Measurements from ENCODE around the gene AGRN.

The AGRN gene

DNA sequence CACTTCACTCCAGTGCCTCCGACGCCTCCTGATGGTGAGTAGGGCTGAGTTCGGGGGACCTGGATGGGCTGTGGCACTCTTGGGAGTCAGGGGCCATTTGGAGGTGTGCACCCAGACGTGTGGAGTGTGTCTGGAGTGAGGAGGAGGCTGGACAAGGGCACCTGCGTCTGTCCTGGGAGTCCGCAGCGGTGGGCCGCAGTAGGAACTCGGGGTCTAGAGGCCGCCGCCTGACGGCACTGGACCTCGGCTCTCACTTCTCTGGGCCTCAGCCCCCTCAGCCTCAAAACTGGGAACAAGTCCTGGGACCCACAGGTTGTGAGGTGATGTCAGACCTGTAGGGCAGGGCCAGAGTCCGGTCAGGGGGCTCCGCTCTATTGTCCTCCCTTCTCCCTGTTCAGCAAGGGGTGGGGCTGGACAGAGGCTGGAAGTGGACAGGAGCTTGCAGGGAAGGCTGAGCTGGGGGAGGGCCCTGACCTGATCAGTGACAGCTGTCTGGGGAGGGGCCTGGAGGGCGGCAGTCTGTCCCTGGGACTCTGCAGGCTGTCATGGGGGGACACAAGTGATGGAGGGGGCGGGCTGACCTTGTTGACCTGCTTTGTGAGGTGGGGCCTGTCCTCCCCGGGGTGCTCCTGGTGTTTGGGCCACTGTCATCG lies 15.5 kb downstream of the AGRN start:
- no peak for DNase-seq (ENCODE audit: low spot score)

DNA sequence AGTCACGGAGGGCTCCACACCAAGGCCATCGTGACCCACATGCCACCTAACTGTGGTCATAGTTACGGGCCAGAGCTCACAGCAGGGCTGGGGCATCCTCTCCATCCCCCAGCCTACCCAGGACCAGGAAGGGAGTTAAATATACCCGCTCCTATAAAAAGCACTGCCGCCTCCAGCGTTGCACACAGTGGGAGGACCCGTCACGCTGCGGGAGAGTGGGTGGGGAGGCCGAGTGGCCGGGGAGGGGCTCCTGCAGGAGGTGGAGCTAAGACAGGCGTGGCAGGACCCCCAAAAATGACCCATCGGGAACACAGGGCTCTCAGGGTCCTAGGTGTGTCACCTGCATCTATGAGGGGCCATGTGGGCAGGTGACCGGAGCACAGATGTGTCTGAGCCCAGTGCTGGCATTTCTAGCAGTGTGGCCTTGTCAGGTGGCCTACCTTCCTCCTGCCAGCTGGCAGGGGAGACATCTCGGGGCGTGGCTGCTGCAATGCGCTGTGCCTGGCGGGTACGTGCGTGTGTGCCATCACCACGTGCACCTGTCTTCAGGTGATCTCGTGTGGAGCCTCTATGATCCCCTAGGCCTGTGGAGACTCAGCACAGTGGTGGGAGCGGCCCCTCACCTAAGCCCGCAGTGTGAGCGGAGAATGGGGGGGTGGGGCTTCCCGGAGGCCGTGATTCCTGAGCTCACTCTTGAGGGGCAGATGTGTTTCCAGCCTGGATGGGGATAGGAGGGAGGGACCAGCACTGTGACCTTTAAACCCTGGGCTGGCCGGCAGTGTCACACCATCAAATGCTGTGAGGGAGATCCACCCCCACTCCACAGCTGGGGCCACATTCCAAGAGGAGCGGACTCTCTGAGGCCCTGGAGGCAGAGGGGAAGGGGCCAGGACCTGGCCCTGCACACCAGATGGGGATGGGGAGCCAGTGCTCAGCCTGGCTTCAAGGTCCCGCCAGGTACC lies 17.7 kb downstream of the AGRN start:
- TF ChIP-seq, protein P1, sequence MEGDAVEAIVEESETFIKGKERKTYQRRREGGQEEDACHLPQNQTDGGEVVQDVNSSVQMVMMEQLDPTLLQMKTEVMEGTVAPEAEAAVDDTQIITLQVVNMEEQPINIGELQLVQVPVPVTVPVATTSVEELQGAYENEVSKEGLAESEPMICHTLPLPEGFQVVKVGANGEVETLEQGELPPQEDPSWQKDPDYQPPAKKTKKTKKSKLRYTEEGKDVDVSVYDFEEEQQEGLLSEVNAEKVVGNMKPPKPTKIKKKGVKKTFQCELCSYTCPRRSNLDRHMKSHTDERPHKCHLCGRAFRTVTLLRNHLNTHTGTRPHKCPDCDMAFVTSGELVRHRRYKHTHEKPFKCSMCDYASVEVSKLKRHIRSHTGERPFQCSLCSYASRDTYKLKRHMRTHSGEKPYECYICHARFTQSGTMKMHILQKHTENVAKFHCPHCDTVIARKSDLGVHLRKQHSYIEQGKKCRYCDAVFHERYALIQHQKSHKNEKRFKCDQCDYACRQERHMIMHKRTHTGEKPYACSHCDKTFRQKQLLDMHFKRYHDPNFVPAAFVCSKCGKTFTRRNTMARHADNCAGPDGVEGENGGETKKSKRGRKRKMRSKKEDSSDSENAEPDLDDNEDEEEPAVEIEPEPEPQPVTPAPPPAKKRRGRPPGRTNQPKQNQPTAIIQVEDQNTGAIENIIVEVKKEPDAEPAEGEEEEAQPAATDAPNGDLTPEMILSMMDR (IDR thresholded peaks at IDR 0.05; ENCODE audit: extremely low read depth, missing control alignments), result no peak
- DNase-seq (ENCODE audit: low spot score), result no peak

More for the DNA sequence above, 15.5 kb downstream of the AGRN start:
- TF ChIP-seq, protein P1 (IDR thresholded peaks at IDR 0.05; ENCODE audit: extremely low read depth, missing control alignments), result no peak

DNA sequence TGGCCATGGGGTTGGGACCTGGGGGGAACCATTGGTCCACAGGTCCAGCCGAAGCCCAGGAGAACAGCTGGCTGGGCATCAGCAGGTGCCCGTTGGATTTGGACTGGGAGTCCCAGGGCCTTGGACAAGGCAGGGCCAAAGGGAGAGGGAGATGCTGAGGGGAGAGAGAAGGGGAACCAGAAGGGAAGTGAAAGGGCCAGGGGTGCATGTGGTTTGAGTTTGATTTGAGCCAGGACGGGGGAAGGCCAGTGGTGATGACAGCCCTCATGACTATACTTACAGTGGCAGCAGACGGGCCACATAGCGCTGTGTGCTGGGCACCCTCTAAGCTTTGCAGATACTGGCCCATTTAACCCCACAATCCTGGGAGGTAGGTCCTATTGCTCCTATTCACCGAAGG lies 18.8 kb downstream of the AGRN start:
- peak; percentile 83 for DNase-seq (ENCODE audit: low spot score)

DNA sequence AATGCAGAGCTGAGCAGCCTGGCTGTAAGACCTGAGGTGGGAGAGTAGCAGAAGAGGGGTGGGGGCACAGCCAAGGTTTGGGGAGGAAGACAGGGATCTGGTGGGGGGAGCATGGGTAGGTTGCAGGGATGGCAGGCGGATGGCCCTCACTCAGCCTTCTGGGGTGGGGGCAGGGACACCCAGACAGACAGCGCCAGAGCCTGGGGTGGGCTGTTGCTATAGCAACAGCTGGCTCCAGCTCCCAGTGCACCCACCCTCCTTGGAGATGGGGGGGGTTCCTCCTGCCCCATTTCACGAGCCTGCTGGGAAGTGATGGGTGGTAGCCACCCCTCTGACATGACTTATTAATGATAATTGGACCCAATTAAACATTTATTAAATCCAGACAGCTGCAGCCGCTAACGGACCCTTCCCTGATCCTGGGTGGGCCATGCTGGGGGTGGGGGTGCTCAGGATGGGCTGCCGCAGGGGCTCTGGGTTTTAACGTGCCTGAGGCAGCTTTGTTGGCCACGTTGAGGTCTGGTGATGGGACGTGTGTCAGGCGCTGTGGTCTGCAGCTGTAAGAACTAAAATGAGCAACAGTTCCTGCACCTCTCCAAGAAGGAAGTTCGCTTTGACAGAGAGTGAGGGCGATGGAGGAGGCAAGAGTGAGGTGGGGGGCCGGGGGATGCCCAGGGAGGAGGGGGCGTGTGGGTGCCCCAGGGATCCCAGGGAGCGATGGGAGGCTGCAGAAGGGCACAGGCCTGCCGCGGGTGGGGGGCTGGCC lies 19.4 kb downstream of the AGRN start:
- DNase-seq (ENCODE audit: low spot score), result peak; percentile 60
- TF ChIP-seq, protein P1 (IDR thresholded peaks at IDR 0.05; ENCODE audit: extremely low read depth, missing control alignments), result no peak

More for the DNA sequence above, 18.8 kb downstream of the AGRN start:
- TF ChIP-seq, protein P1 (IDR thresholded peaks at IDR 0.05; ENCODE audit: extremely low read depth, missing control alignments), result no peak

DNA sequence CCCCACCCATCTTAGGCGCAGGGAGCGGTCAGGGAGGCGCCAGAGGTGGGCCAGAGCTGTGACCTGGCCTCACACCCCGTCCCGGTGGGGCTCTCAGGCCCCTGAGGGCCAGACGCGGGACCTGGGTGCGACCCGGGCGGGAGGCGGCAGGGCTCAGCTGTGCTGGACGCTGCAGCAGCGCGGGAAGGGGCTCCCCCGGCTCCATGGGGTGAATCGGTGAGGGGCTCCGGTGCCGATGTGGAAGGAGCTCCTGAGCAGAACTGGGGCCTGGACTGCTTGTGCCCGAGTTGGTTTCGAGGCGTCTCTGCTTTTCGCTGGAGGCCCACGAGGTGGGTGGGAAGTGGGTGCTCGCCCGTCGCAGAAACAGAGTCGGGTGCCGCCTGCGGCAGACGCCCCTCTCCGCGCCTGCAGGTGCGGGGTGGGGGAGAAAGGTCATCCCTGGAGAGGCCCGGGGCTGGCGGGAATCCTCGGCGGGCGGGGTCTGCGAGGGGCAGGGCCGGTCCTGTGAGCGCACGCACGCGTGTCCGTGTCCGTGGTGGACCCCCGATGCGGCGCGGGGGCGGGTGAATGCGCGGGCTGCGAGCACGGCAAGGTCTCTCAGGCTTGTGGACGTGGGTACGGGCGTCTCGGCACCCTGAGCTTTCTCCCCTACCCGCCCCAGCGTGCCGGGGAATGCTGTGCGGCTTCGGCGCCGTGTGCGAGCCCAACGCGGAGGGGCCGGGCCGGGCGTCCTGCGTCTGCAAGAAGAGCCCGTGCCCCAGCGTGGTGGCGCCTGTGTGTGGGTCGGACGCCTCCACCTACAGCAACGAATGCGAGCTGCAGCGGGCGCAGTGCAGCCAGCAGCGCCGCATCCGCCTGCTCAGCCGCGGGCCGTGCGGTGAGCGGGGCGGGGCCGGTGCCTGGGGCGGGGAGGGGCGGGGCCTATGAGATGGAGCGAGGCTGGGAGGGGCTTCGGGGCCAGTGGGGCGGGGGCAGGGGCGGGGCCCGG lies 20.4 kb downstream of the AGRN start:
- DNase-seq (ENCODE audit: low spot score), result peak; percentile 99
- TF ChIP-seq, protein P1 (IDR thresholded peaks at IDR 0.05; ENCODE audit: extremely low read depth, missing control alignments), result no peak

DNA sequence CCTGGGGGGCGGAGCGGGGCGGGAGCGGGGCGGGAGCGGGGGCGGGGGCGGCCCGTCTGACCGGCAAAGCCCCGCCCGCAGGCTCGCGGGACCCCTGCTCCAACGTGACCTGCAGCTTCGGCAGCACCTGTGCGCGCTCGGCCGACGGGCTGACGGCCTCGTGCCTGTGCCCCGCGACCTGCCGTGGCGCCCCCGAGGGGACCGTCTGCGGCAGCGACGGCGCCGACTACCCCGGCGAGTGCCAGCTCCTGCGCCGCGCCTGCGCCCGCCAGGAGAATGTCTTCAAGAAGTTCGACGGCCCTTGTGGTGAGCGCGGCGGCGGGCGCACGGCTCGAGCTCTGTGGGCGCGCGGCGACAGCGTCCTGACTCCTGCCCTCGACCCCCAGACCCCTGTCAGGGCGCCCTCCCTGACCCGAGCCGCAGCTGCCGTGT lies 21.2 kb downstream of the AGRN start:
- TF ChIP-seq, protein P1 (IDR thresholded peaks at IDR 0.05; ENCODE audit: extremely low read depth, missing control alignments), result no peak
- DNase-seq (ENCODE audit: low spot score), result no peak

All from GM20000 (cell line).